H1 (cell line): ENCODE measurements around the gene SNAP25. TPM values are rescaled to one million over a fixed set of nuclear protein-coding genes. Genes with fewer than 3 reads are reported as not detected.

Experiments
- CTCF ChIA-PET: fragments of 300-600 bp; sonication (Branson Sonifier 250); formaldehyde crosslinking; loops from one replicate; lab custom pipeline; 2021; ENCODE audit not compliant: partially characterized antibody; lab: Charles Lee
- POLR2A ChIA-PET: fragments of 300-600 bp; sonication (Branson Sonifier 250); formaldehyde crosslinking; loops from one replicate; lab custom pipeline; 2021; ENCODE audit warnings: inconsistent platforms; ENCODE audit not compliant: partially characterized antibody; lab: Charles Lee
- DNase-seq, 2 experiments: peaks; one replicate each; pipeline versions ENCODE4 v3.0.0 to v3.0.0-alpha.2; 2010 to 2022; ENCODE audit warnings: low spot score in 2 of 2, low read depth in 1 of 2, mixed read lengths in 1 of 2
- FAIRE-seq: peaks from 2 replicates; lab custom pipeline; 2011; peaks lifted over from hg19 to GRCh38; lab: Jason Lieb, UNC
- H2AFZ ChIP-seq: 2 replicates; pipeline ENCODE4 v1.8.1; 2012; ENCODE audit warnings: low read length, inconsistent platforms
- H2AK5ac ChIP-seq: 2 replicates; pipeline ENCODE4 v1.6.1; 2013; ENCODE audit warnings: low read depth, low read length
- H2BK120ac ChIP-seq: replicated peaks from 2 replicates; pipeline ENCODE3; 2013; ENCODE audit warnings: low read depth, low read length, inconsistent platforms
- H2BK12ac ChIP-seq: 2 replicates; pipeline ENCODE4 v1.6.1; 2013; ENCODE audit warnings: low read depth, low read length
- H2BK15ac ChIP-seq: 2 replicates; pipeline ENCODE4 v1.6.1; 2013; ENCODE audit warnings: low read length
- H2BK20ac ChIP-seq: 2 replicates; pipeline ENCODE4 v1.6.1; 2013; ENCODE audit warnings: low read length
- H2BK5ac ChIP-seq: 2 replicates; pipeline ENCODE4 v1.6.1; 2013; ENCODE audit warnings: low read depth, low read length
- H3K14ac ChIP-seq: 2 replicates; pipeline ENCODE4 v1.6.1; 2013; ENCODE audit warnings: inconsistent platforms; ENCODE audit not compliant: insufficient read length
- H3K18ac ChIP-seq: 2 replicates; pipeline ENCODE4 v1.6.1; 2013; ENCODE audit warnings: low read length; ENCODE audit errors: extremely low read depth
- H3K23ac ChIP-seq: 2 replicates; pipeline ENCODE4 v1.6.1; 2013; ENCODE audit warnings: inconsistent platforms; ENCODE audit not compliant: insufficient read length
- H3K23me2 ChIP-seq: 2 replicates; pipeline ENCODE4 v1.6.1; 2013; ENCODE audit warnings: low read depth, low read length
- H3K27ac ChIP-seq: 2 replicates; pipeline ENCODE4 v1.6.1; 2011; ENCODE audit warnings: low read depth, low read length, inconsistent platforms
- H3K27me3 ChIP-seq, 4 experiments: replicated peaks in 1 of 4; 1 replicate in 1 of 4; 2 replicates in 3 of 4; pipeline versions ENCODE4 v1.6.1 to v1.8.1; 2011 to 2013; ENCODE audit warnings: low read length in 3 of 4, mild to moderate bottlenecking in 3 of 4, inconsistent platforms in 2 of 4, mixed read lengths in 2 of 4, moderate library complexity in 1 of 4; ENCODE audit not compliant: control insufficient read depth in 3 of 4, insufficient read depth in 3 of 4; ENCODE audit errors: extremely low read depth in 1 of 4
- H3K36me3 ChIP-seq, 4 experiments: 2 replicates each; pipeline versions ENCODE4 v1.6.1 to v1.8.1; 2011 to 2013; ENCODE audit warnings: mild to moderate bottlenecking in 4 of 4, low read length in 3 of 4, moderate library complexity in 2 of 4, control low read depth in 1 of 4, inconsistent platforms in 1 of 4; ENCODE audit not compliant: insufficient read depth in 4 of 4, control insufficient read depth in 2 of 4
- H3K4ac ChIP-seq: replicated peaks from 2 replicates; pipeline ENCODE3; 2013; ENCODE audit warnings: low read length, low read depth, mixed read lengths, inconsistent platforms; ENCODE audit not compliant: insufficient read length
- H3K4me1 ChIP-seq, 4 experiments: replicated peaks in 1 of 4; 1 replicate in 1 of 4; 2 replicates in 3 of 4; pipeline versions ENCODE4 v1.6.1 to v1.8.1; 2011 to 2013; ENCODE audit warnings: low read length in 3 of 4, inconsistent platforms in 2 of 4, mixed read lengths in 1 of 4; ENCODE audit not compliant: insufficient read depth in 4 of 4, control insufficient read depth in 3 of 4
- H3K4me2 ChIP-seq, 2 experiments: 2 replicates each; pipeline versions ENCODE4 v1.6.1 to v1.8.1; 2011 to 2013; ENCODE audit warnings: low read depth in 2 of 2, low read length in 2 of 2, control low read depth in 1 of 2, inconsistent platforms in 1 of 2, mild to moderate bottlenecking in 1 of 2; ENCODE audit not compliant: insufficient read depth in 1 of 2
- H3K4me3 ChIP-seq, 4 experiments: fragments of 200-600, 300-600 bp in 1 of 4; sonication (generic), shearing (Covaris generic), sonication (Bioruptor Twin) in 1 of 4; 2 replicates each; pipeline versions ENCODE4 v1.5.1 to v1.8.1; 2011 to 2016; ENCODE audit warnings: low read length in 4 of 4, low read depth in 3 of 4, control low read depth in 2 of 4, inconsistent platforms in 2 of 4, mild to moderate bottlenecking in 2 of 4, mixed read lengths in 1 of 4, moderate library complexity in 1 of 4; ENCODE audit not compliant: insufficient read depth in 2 of 4; ENCODE audit errors: extremely low read depth in 1 of 4
- H3K56ac ChIP-seq: replicated peaks from 2 replicates; pipeline ENCODE3; 2013; ENCODE audit warnings: low read depth, mild to moderate bottlenecking, mixed read lengths, low read length, inconsistent platforms; ENCODE audit not compliant: insufficient read length
- H3K79me1 ChIP-seq: 2 replicates; pipeline ENCODE4 v1.6.1; 2013; ENCODE audit warnings: low read depth, low read length, control low read depth
- H3K79me2 ChIP-seq, 2 experiments: 2 replicates each; pipeline versions ENCODE4 v1.6.1 to v1.8.1; 2012 to 2013; ENCODE audit warnings: low read length in 2 of 2, mild to moderate bottlenecking in 2 of 2, inconsistent platforms in 1 of 2; ENCODE audit not compliant: insufficient read depth in 2 of 2, control insufficient read depth in 1 of 2
- H3K9ac ChIP-seq, 4 experiments: replicated peaks in 1 of 4; 1 replicate in 1 of 4; 2 replicates in 3 of 4; pipeline versions ENCODE4 v1.6.1 to v1.8.1; 2011 to 2013; ENCODE audit warnings: low read depth in 3 of 4, low read length in 3 of 4, control low read depth in 2 of 4, mild to moderate bottlenecking in 2 of 4, moderate library complexity in 2 of 4, inconsistent platforms in 1 of 4; ENCODE audit errors: extremely low read depth in 1 of 4
- H3K9me3 ChIP-seq, 2 experiments: 2 replicates each; pipeline versions ENCODE4 v1.6.1 to v1.8.1; 2012 to 2013; ENCODE audit warnings: mild to moderate bottlenecking in 2 of 2, moderate library complexity in 2 of 2, control low read depth in 1 of 2, inconsistent platforms in 1 of 2, low read depth in 1 of 2, low read length in 1 of 2, mixed read lengths in 1 of 2; ENCODE audit not compliant: insufficient read depth in 2 of 2
- H4K20me1 ChIP-seq, 2 experiments: replicated peaks in 1 of 2; 2 replicates each; pipeline versions ENCODE3 to v1.8.1; 2011 to 2013; ENCODE audit warnings: inconsistent platforms in 2 of 2, low read length in 2 of 2, mild to moderate bottlenecking in 1 of 2; ENCODE audit not compliant: insufficient read depth in 2 of 2, control insufficient read depth in 1 of 2
- H4K5ac ChIP-seq: 2 replicates; pipeline ENCODE4 v1.6.1; 2013; ENCODE audit warnings: low read length, low read depth, mixed read lengths, inconsistent platforms; ENCODE audit not compliant: insufficient read length
- H4K8ac ChIP-seq: 2 replicates; pipeline ENCODE4 v1.8.0; 2013; ENCODE audit warnings: mild to moderate bottlenecking, moderate library complexity, low read length, inconsistent platforms; ENCODE audit not compliant: insufficient read depth; ENCODE audit errors: extremely low read depth
- H4K91ac ChIP-seq: replicated peaks from 2 replicates; pipeline ENCODE3; 2013; ENCODE audit warnings: low read length, mixed read lengths, inconsistent platforms; ENCODE audit not compliant: insufficient read length
- ATF3 ChIP-seq: IDR thresholded peaks from 2 replicates; pipeline ENCODE4 v1.6.1; 2011; ENCODE audit warnings: low read depth, mild to moderate bottlenecking, low read length; ENCODE audit not compliant: insufficient read depth
- CBX8 ChIP-seq: fragments of 300-800, 300-1000 bp; sonication (generic); IDR thresholded peaks from 2 replicates; pipeline ENCODE4 v1.7.1; 2016; ENCODE audit warnings: low read depth, low read length, borderline replicate concordance
- JUND ChIP-seq: IDR thresholded peaks from 2 replicates; pipeline ENCODE4 v1.6.1; 2011; ENCODE audit warnings: mild to moderate bottlenecking, improper control_type of control experiment, low read length
- PHF8 ChIP-seq: fragments of 200-600 bp; sonication (generic); conservative IDR thresholded peaks from 2 replicates; pipeline ENCODE4 v1.7.1; 2012; ENCODE audit warnings: low read depth, mild to moderate bottlenecking, inconsistent platforms, low read length, moderate library complexity
- POU5F1 ChIP-seq: IDR thresholded peaks from 2 replicates; pipeline ENCODE4 v1.6.1; 2011; ENCODE audit warnings: low read depth, mild to moderate bottlenecking, low read length, moderate library complexity
- RNF2 ChIP-seq: fragments of 200-900, 300-1000 bp; sonication (generic); IDR thresholded peaks from 2 replicates; pipeline ENCODE4 v1.7.1; 2016; ENCODE audit warnings: borderline replicate concordance, low read depth, mild to moderate bottlenecking, antibody characterized with exemption, low read length; ENCODE audit not compliant: poor library complexity, severe bottlenecking; ENCODE audit errors: missing control alignments
- TBP ChIP-seq: IDR thresholded peaks from 2 replicates; pipeline ENCODE4 v1.6.1; 2011; ENCODE audit warnings: low read depth, low read length, improper control_type of control experiment
- WGBS, 2 experiments: shearing (Covaris generic) in 1 of 2; methylation state at CpG; one replicate each; pipeline versions ENCODE4 v1.1.6 to v1.1.7; 2013 to 2015; ENCODE audit warnings: low lambda C conversion rate in 2 of 2, mixed read lengths in 2 of 2, inconsistent platforms in 1 of 2, low coverage in 1 of 2, missing lambda C conversion rate in 1 of 2; ENCODE audit not compliant: insufficient replicate concordance in 2 of 2, insufficient coverage in 1 of 2, insufficient read length in 1 of 2; ENCODE audit errors: extremely low coverage in 1 of 2, missing lambda C conversion rate in 1 of 2; 5-methylcytosine and 5-hydroxymethylcytosine counted together
- polyA plus RNA-seq, 7 experiments: library from polyadenylated mRNA; depleted of rRNA in 3 of 7; stranded (reverse) in 5 of 7; unstranded in 2 of 7; fragments of >200 nt in 5 of 7; fragments of 200-250 nt in 2 of 7; gene quantifications; 1 replicate in 5 of 7; 2 replicates in 1 of 7; 4 replicates in 1 of 7; pipeline versions ENCODE4 v1.2.1 to v1.2.3, GENCODE V29; 2011 to 2013; ENCODE audit warnings: missing spikeins in 2 of 7, mixed read lengths in 2 of 7
- total RNA-seq: library from RNA; stranded (reverse); fragmentation: NEBNext Ultra II Directional; extraction: Animal tissue kit (Norgen Biotek cat#: 25700); gene quantifications from 2 replicates; pipeline ENCODE4 v1.2.1, GENCODE V29; 2021

Gene SNAP25
- total and polyA plus RNA-seq, 2 of the 8 experiments (the other 6 are each of a cell fraction or from before 2014, with no cell fraction given), result 0.51 to 0.52 TPM

GRCh38 chr20:10177326-10177725, 41.3 kb upstream of the SNAP25 start:
- Histone ChIP-seq H3K4me1 (peaks cover 0 to 3% (median 1%) of the 10 kb centered on the region in 4 experiments; a peak in 1 of 7 replicates), H4K5ac (no peak overlapping the region), H3K9ac (no peak overlapping the region)
- no peak for DNase-seq
- TF ChIP-seq PHF8 (no peak), ATF3 (no peak), JUND (no peak), RNF2 (no peak), POU5F1 (no peak), TBP (no peak), CBX8 (no peak)
- TF ChIP-seq, all 59 proteins: peak for 0
- WGBS, 2 experiments, result 92% methylated on average over 3 of the region's 3 CpGs; no CpG with 5 or more reads in 1 of the 2 experiments
- Histone ChIP-seq H2AK5ac (no peak overlapping the region), H3K9me3 (no peaks in the 10 kb centered on the region), H4K91ac (no peak overlapping the region), H4K20me1 (no peaks in the 10 kb centered on the region), H3K23me2 (peaks cover 2% of the 10 kb centered on the region; the same call in 1 of the 2 replicates), H3K18ac (no peak overlapping the region), H2BK20ac (no peak overlapping the region), H3K27ac (no peak overlapping the region), H3K14ac (no peak overlapping the region), H2BK5ac (no peak overlapping the region), H3K23ac (no peak overlapping the region), H3K4me2 (no peak overlapping the region), H3K79me1 (no peaks in the 10 kb centered on the region), H3K79me2 (no peaks in the 10 kb centered on the region), H2BK15ac (no peak overlapping the region), H2BK12ac (no peak overlapping the region), H2BK120ac (no peak overlapping the region), H2AFZ (no peak overlapping the region), H3K27me3 (peaks cover 0 to 8% (median 5%) of the 10 kb centered on the region in 4 experiments; a peak in 4 of 7 replicates), H3K4ac (no peak overlapping the region), H3K36me3 (no peaks in the 10 kb centered on the region), H4K8ac (no peak overlapping the region), H3K56ac (no peak overlapping the region), H3K4me3 (no peak overlapping the region)
- POLR2A ChIA-PET, result no interaction called here
- CTCF ChIA-PET, result interaction anchor here (0.7 kb wide), 1 partner anchor 73 kb away, joined by 3 read pairs; no protein-coding TSS in a partner anchor
- no peak for FAIRE-seq
